WI38 (cell line): ENCODE measurements around the gene SNIP1.

Experiments
- H3K4me3 ChIP-seq: 2 replicates; pipeline ENCODE4 v1.5.1; 2011; ENCODE audit warnings: low read depth, mild to moderate bottlenecking, control low read depth, low read length
- CTCF ChIP-seq: IDR thresholded peaks from 2 replicates; pipeline ENCODE4 v1.5.1; 2012; ENCODE audit warnings: low read depth, mild to moderate bottlenecking, control low read depth, low read length

The SNIP1 gene

DNA sequence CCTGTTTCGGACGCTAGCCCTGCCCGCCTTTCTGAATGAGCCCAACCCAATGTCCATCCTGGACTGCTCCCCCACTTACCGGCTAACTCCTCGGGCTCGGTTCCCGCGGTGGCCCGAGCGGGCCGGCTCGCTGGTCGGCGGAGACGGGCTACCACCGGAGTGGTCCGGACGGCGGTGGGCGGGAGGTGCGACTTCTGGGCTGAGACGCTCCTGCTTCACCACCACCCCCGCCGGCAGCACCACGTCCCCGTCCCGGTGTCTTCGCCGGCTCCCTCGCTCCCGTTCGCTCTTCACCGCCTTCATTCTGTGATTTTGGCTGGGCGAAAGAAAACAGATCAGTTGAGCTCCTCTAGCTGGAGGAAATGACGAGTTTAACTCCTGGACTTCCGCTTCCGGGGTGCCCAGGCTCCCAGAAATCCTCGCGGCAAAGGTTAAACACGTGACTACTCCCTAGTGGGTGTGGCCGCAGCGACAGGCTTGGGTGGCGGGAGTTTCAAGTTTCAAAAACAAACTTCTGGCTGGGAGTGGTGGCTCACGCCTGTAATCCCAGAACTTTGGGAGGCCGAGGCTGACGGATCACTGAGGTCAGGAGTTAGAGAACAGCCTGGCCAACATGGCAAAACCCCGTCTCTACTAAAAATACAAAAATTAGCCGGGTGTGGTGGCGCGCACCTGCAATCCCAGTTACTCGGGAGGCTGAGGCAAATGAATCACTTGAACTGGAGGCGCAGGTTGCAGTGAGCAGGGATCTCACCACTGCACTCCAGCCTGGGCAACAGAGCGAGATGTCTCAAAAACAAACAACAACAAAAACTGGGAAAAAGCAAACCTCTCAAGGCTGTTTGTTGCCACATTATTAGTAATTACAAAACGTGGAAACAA is at the start of gene SNIP1:
Gene SNIP1 (minus strand): TSS at position 367 of the 882 bp plus-strand sequence. CDS start 64 bp downstream, at position 303.
- peak within 1 kb of the TSS; percentile 89 for H3K4me3 ChIP-seq
- no peak for TF ChIP-seq CTCF

GRCh38 chr1:37602750-37603694 is 48.9 kb upstream of the SNIP1 start:
- TF ChIP-seq CTCF = peak; percentile 80
- no peak overlapping the region for H3K4me3 ChIP-seq

DNA sequence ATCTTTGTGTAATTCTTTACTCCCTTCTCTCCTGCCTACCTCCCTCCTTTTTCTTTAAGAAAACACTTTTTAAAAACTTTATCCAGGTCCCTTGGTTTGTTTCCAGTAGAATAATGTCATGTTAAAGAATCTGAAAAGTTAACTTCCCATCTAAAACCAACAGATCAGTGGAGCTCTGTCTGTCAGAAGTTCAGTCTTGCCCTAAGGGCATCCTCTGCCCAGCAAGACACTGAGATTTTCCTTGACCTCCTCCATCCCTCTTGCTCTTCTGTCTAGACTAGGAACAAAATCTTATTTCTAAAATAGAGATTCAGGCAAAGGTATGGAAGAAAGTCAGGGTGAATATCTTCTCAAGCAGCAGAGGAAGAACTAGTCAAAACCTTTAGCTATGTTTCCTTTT is 47.3 kb upstream of the SNIP1 start:
- TF ChIP-seq CTCF = no peak
- no peak overlapping the region for H3K4me3 ChIP-seq

DNA sequence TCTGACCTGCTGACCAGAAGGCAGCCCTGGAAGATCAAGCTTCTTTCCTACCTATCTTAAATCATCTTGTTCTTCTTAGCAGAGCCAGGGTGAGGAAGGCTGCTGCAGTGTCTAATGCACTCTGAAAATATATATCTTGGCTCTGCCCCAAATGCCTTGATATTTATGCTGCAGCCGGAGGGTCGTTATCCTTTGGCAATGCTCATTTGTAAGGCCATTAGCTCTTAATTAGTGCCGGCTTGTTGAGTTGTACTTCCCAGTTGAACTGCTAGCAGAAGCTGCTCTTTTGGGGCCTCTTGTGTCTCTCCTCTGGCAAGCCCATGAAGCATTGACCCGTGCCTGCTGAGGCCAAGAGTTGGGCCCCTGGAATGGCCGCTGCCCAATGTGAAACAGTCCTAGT is 45.8 kb upstream of the SNIP1 start:
- TF ChIP-seq CTCF = no peak
- H3K4me3 ChIP-seq = no peak overlapping the region

DNA sequence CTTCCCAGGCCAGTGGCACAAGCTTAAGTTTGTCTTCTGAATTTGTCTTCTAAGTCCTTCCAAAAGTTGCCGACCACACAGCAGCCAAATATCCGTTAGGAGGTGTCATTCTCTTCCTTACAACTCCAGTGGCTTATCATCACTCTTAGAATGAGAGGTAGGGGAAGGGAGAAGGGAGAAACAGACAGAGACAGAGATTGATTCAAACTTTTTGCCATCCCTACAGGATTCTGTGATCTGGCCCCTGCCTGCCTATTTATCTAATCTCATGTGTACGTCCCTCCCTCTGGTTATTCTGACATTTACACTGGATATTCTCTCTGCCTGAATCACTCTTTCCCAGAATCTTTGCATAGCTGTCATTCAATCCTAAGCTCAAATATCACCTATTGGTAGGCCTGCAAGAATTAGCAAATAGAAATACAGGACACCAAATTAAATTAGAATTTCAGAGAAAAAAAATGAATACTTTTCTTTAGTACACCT is 42.1 kb upstream of the SNIP1 start:
- H3K4me3 ChIP-seq = peak overlapping the region; percentile 98
- no peak for TF ChIP-seq CTCF

GRCh38 chr1:37595440-37596181 is 41.5 kb upstream of the SNIP1 start, which contains the start of gene GNL2:
GNL2 (minus strand) TSS chr1:37595937; CDS start chr1:37595822, 115 bp downstream.
- TF ChIP-seq CTCF = no peak
- H3K4me3 ChIP-seq = peak within 1 kb of the TSS; percentile 98
